ENCODE measurements around the gene PPP1R14B. TPM values are rescaled to one million over a fixed set of nuclear protein-coding genes. Genes with fewer than 3 reads are reported as not detected.
A peak's percentile ranks its signal among the peaks of the same experiment; 100 is the strongest.
"Not testable (repeated sequence)": the region's sequence is repeated elsewhere in the genome, so short reads cannot be mapped to it uniquely, and the experiment has no call there.

PPP1R14B gene
- total RNA-seq, 2 experiments from 2014 or later = 332 to 336 TPM

DNA sequence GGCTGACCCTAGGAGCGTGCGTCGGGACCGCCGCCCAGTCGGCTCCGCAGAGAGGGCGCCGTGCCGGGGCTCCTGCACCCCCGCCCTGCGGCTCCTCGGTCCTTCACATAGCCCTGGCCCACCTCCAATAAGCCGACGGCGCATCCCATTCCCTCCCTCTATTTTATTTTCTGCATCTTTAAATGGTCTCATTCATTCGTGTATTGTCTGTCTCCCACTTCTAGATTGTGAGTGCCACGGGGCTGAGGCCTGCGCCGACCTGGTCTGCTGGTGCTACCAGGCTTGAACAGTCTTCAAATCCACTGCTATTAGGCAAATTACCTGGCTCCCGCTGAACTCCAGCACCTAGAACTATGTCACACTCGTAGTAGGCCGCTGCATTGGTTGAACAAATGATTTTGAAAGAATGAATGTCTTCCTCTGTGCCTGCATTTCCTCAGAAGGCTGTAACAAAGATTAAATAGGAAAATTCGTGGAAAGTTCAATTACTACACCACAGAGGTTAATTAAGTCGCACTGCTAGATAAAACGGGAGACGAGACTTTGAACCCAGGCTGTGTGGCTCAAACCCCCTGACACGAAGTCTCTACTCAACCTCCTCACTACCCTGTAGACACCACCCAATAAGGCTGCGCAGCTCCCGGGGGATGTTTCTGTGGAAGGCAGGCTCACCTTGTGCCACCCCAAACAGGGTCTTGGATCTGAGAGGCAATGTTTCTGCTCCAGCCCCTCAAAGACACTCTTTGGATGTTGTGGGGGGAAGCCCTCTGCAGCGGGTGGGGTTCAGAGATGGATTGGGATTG is 1.2 kb upstream of the PPP1R14B start:
- no peak overlapping the region for H3K27ac Mint-ChIP-seq
- peak overlapping the region; percentile 48 for H3K4me3 Mint-ChIP-seq
- DNase-seq = no peak
- no peaks in the 10 kb centered on the region for H3K9me3 Mint-ChIP-seq
- peaks cover 15% of the 10 kb centered on the region for H3K36me3 Mint-ChIP-seq
- H3K4me1 Mint-ChIP-seq = peaks cover 30% of the 10 kb centered on the region
- no peaks in the 10 kb centered on the region for H3K27me3 Mint-ChIP-seq

DNA sequence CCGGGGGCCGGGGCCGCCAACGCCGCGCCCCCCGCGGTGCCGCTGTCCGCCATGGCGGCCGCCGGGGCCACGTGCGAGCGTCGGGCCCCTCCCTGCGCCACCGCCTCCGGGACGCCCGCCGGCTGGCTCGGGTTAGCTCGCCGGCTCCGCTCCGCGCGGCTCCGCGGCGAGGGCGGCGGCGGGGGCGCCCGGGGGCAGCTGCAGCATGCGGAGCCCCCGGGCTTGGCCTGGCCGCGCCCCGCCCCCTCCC is 197 bp downstream of the PPP1R14B start:
- Mint-ChIP-seq H3K36me3 (peaks cover 21% of the 10 kb centered on the region), H3K4me3 (peak overlapping the region; percentile 84), H3K4me1 (peaks cover 24% of the 10 kb centered on the region)
- not testable (repeated sequence) for H3K27me3 Mint-ChIP-seq, H3K9me3 Mint-ChIP-seq, H3K27ac Mint-ChIP-seq, DNase-seq

DNA sequence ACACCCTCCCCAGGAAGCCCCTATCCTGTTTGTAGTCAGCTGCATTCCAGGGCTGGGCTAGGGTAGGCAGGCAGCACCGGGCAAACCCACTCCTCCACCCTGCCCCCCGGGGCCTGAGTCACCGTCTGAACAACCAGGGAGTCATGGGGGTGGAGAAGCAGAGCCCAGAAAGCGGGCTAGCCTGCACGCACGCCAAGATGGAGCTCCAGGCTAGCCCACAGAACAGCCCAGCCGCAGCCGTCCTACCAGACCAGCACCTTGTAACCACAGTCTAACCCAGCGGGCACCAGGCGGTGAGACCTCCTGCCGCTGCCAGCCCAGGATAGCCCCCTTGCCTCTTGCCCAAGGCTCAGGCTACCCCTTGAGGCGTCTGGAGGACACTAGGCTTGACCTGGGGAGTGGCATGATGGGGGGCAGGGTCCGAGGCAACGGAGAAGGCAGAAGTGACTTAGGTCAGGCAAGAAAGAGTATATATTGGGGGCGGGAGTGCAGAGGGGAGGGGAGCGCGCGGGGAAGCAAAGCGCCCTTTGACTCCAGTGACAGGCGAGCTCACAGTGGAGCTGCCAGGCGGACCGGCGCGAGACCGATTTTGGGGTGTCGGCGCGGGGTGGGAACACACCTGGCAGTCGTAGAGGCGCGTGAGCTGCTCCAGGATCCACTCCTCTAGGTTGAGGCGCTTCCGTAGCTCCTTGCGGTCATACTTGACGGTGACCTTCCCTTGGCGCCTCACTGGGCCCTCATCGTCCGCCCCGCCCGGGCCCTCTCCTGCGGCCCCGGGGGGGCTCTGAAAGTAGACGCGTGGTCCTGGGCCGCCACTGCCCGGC is 734 bp downstream of the PPP1R14B start:
- Mint-ChIP-seq H3K27ac (peak overlapping the region; percentile 90), H3K4me1 (peaks cover 24% of the 10 kb centered on the region), H3K36me3 (peaks cover 23% of the 10 kb centered on the region), H3K4me3 (peak overlapping the region; percentile 91), H3K27me3 (no peaks in the 10 kb centered on the region), H3K9me3 (no peaks in the 10 kb centered on the region)
- peak; percentile 79 for DNase-seq

DNA sequence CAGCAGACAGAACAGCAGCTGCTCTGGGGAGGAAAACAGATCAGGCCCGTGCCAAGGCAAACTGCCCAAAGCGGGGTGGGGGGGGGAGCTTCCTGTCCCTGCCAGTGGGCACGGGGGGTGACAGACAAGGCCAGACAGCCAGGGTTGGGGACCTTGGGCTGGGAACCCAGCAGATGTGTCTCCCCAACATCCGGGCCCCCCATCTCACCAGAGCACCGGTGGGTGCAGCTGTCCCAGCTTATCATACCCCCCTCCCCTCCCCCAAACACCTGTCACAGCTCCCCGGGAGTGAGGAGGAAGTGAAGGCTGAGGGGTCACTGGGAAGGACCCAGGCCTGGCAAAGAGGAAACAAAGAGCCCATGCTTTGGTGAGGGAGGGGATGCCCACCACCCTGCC is 1.3 kb downstream of the PPP1R14B start:
- Mint-ChIP-seq H3K27me3 (no peaks in the 10 kb centered on the region), H3K9me3 (no peaks in the 10 kb centered on the region), H3K27ac (peak overlapping the region; percentile 90), H3K4me1 (peaks cover 23% of the 10 kb centered on the region), H3K36me3 (peaks cover 26% of the 10 kb centered on the region), H3K4me3 (peak overlapping the region; percentile 91)
- no peak for DNase-seq

DNA sequence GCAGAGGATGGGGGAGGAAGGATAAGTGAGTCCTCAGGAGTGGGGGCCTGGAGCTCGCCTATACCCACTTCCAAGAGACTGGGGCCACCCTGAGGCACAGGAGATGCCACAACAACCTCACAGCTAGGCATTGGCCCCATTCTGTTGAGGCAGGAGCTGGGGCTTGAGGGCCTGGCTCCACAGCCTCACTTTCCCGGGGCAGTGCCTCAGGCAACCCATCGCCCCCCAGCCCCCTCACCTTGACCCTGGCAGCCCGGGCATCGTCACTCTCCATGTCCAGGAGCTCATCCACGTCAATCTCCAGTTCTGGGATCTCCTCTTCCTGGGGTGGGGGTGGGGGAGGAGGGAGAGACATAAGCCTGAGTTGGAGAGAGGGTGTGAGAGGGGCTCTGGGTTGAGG is 1.8 kb downstream of the PPP1R14B start:
- peak overlapping the region; percentile 91 for H3K4me3 Mint-ChIP-seq
- DNase-seq = no peak
- H3K27me3 Mint-ChIP-seq = no peaks in the 10 kb centered on the region
- H3K9me3 Mint-ChIP-seq = no peaks in the 10 kb centered on the region
- peaks cover 27% of the 10 kb centered on the region for H3K4me1 Mint-ChIP-seq
- peak overlapping the region; percentile 90 for H3K27ac Mint-ChIP-seq
- H3K36me3 Mint-ChIP-seq = peaks cover 29% of the 10 kb centered on the region

DNA sequence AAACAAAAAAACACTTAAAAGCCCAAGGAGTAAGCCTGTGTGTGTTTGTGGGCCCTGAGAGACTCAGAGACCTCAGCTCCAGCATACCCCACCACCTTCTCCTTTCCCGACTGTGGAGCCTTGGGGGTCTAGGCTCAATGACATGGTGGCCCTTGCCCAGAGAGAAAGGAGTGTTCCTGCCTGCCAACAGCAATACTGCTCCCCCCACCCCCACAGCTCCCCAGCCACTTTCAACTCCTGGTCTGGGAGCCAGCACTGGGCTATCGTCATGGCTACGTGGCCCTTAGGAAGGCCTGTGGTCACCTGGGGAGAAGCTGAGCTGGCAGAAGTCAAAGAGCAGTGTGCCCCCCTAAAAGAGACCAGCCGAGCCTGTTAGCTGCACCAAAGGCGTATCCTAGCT is 2.6 kb downstream of the PPP1R14B start:
- Mint-ChIP-seq H3K9me3 (no peaks in the 10 kb centered on the region), H3K4me1 (peaks cover 33% of the 10 kb centered on the region), H3K27ac (no peak overlapping the region), H3K36me3 (peaks cover 32% of the 10 kb centered on the region), H3K27me3 (no peaks in the 10 kb centered on the region), H3K4me3 (peak overlapping the region; percentile 48)
- DNase-seq = no peak

DNA sequence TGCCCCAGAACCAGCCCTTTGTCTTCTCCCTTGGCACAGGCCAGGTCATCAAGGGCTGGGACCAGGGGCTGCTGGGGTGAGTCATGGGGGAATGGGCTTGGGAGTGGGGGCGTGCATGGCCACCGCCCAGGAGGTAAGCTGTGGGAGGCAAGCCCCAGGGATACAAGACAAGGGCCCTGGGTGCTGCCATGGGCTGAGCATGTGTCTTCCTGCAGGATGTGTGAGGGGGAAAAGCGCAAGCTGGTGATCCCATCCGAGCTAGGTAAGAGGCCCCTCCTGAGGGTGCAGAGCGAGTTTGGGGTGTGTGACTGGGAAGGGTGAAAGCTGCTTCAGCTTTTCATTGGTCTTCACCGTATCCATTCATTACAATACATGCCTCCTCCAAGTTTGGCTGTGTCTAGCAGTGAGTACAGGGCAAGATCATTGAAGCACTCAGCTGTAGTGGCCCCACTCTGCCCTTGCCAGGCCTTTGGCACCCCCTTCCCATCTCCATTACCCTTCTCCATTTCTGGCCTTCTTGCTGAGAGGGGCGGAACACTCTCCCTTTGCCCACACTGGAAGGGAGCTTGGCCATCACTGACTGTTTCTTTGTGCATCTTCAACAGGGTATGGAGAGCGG is 3.4 kb downstream of the PPP1R14B start:
- H3K4me1 Mint-ChIP-seq = peaks cover 37% of the 10 kb centered on the region
- DNase-seq = no peak
- peak overlapping the region; percentile 66 for H3K27ac Mint-ChIP-seq
- H3K27me3 Mint-ChIP-seq = no peaks in the 10 kb centered on the region
- H3K36me3 Mint-ChIP-seq = peaks cover 32% of the 10 kb centered on the region
- H3K4me3 Mint-ChIP-seq = peak overlapping the region; percentile 95
- H3K9me3 Mint-ChIP-seq = no peaks in the 10 kb centered on the region

DNA sequence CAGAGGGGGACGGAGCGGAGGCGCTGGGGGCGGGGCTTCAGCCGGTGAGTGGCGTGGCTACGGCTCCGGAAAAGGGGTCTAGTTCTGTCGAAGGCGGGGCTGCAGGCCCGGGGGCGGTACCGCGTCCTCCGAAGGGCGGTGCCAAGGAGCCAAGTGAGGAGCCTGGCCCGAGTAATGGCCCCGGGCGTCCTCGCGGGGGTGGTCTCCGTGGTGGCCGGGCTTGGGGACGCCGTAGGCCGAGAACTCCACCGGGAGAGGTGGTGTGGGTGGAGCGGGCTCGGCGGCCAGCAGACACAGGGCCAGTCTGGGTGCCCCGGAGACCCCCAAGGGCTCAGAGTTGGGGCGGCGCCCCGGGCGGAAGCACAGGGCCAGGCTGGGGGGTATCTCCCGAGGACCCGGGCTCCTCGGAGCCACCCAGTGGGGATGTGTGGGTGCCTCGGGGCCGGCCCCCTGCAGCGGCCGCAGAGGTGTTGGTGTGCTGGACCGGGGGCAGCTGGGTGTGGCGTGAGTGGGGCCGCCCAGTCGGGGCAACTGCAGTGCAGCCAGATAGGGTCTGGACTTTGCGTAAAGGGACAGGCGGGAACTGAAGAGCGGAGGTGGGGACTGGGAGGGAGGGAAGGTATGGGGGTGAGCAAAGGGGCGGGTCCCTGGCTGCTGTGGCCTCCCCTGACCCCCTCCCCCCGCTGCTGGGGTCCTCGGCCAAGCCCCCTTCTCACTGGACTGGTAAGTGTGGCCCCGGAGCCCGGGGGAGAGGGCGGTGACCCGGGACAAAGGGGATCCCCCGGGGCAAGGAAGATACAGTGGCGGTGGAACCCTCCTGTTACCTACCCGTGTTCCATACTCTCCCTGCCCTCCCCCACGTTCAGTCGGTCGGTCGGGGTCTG is 5.0 kb downstream of the PPP1R14B start:
- H3K9me3 Mint-ChIP-seq = no peaks in the 10 kb centered on the region
- H3K27ac Mint-ChIP-seq = peak overlapping the region; percentile 97
- H3K4me3 Mint-ChIP-seq = peak overlapping the region; percentile 95
- DNase-seq = peak; percentile 100
- H3K27me3 Mint-ChIP-seq = no peaks in the 10 kb centered on the region
- H3K4me1 Mint-ChIP-seq = peaks cover 30% of the 10 kb centered on the region
- peaks cover 32% of the 10 kb centered on the region for H3K36me3 Mint-ChIP-seq

DNA sequence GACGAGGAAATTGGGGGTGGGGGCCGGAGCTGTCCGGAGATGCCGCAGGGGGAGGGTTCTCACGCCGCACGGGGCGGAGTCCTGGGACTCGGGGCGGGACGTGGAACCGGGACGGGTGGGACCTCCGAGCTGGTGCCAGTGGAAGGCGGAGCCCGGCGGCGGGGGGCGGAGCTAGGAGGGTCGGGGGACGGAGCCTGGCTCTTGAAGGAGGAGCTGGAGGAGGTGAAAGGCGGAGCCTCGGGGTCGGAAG is 5.6 kb downstream of the PPP1R14B start:
- DNase-seq = no peak
- H3K27ac Mint-ChIP-seq = peak overlapping the region; percentile 97
- peak overlapping the region; percentile 95 for H3K4me3 Mint-ChIP-seq
- H3K27me3 Mint-ChIP-seq = no peaks in the 10 kb centered on the region
- H3K9me3 Mint-ChIP-seq = no peaks in the 10 kb centered on the region
- H3K36me3 Mint-ChIP-seq = peaks cover 32% of the 10 kb centered on the region
- H3K4me1 Mint-ChIP-seq = peaks cover 30% of the 10 kb centered on the region

DNA sequence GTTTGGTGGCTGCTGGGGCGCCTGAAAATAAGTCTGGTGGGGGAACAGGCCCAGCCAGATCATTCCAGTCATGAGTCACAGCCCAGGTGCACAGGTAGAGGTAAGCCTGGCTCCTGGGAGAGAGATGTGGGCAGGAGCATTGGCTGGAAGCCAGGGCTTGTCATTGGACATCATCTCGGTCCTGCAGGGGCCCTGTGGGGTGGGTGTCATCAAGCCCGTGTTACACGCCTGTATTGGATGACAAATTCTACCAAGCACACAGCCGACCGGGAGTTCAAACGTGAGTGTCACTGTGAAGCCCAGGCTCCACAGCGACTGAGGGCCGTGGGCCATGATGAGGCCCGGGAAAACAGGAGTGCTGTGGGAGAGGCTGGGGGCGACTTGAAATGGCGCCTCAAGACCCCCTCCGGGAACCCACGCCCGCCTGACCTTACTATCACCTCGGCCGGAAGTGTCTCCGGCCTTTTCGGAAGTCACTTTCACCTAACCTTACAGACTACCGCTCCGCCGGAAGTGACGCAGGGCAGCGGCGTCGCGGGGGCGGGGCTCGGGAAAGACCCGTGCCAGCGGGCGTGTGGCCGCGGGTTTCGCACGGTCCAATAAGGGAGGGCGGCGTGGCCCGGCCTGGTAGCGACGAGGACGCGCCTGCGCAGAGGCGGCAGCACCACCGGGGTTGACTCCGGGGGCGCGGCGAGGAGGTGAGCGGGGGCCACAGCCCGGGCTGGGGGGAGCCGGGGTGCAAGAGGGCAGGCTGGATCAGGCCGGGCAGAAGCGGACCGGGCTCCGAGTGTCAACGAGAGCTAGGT is 6.1 kb downstream of the PPP1R14B start, which contains the start of gene FKBP2:
TSS of gene FKBP2 (plus strand) at position 661 of the 806 bp plus-strand sequence. CDS start 1,293 bp downstream, outside the sequence.
- Mint-ChIP-seq H3K27ac (peak within 1 kb of the TSS; percentile 97), H3K36me3 (peaks cover 27% of the 10 kb centered on the region), H3K4me1 (peaks cover 30% of the 10 kb centered on the region), H3K9me3 (no peaks in the 10 kb centered on the region), H3K4me3 (peak within 1 kb of the TSS; percentile 95), H3K27me3 (no peaks in the 10 kb centered on the region)
- peak; percentile 100 for DNase-seq

DNA sequence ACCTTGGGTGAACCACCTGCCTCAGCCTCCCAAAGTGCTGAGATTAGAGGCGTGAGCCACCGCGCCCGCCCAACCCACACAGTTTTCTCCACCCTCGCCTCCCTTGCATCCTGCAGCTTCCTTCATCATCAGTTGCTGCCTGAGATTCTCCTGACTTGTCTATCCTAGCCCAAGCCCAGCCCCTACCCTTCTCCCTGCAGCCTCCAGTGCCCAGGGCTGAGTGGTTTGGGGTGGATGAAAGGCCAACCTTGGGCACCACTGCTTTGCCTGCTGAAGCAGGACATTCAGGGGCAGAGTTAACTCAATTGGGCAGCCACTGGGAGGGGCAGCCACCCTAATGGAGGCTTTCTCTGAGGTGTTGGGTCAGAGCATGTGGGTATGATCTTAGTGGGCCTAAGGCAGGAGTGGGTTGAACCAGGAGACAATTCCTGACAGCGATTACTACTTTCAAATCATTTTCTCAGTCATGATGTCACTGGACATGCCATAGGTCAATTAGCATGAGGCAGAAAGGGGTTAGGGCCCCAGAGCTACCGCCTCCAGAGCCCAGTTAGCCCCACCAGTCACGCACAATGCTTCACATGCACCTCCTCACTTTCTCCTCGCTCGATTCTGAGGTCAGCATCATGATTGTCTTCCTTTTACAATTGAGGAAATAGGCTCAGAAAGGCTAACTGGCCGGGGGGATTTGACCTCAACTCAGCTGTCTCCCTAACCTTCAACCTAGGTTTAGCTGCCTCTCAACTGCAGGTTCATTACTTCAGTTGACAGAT is 6.9 kb downstream of the PPP1R14B start:
- H3K27ac Mint-ChIP-seq = peak overlapping the region; percentile 97
- H3K27me3 Mint-ChIP-seq = no peaks in the 10 kb centered on the region
- DNase-seq = no peak
- H3K36me3 Mint-ChIP-seq = peaks cover 25% of the 10 kb centered on the region
- H3K4me1 Mint-ChIP-seq = peaks cover 35% of the 10 kb centered on the region
- peak overlapping the region; percentile 95 for H3K4me3 Mint-ChIP-seq
- H3K9me3 Mint-ChIP-seq = no peaks in the 10 kb centered on the region

DNA sequence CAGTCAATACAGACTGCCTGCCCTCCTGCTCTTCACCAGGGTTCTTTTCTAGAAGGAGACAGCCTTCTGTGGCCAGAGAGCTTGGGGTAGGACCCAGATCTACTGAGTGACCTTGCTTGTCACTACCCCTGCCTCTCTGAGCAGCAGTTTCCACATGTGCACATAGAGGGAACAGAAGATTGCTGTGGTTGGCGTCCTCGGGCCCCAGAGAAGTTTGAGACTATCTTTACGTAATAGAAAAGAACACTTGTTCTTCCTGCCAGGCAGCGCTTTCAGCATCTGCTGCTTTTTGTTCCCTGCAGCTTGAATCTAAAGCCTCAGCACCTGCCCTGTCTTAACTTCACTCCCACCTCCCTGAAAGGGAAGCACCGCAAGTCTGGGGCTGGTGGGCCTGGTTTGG is 7.7 kb downstream of the PPP1R14B start:
- H3K27ac Mint-ChIP-seq = peak overlapping the region; percentile 50
- no peaks in the 10 kb centered on the region for H3K9me3 Mint-ChIP-seq
- no peak overlapping the region for H3K4me3 Mint-ChIP-seq
- peaks cover 25% of the 10 kb centered on the region for H3K36me3 Mint-ChIP-seq
- no peak for DNase-seq
- no peaks in the 10 kb centered on the region for H3K27me3 Mint-ChIP-seq
- H3K4me1 Mint-ChIP-seq = peaks cover 32% of the 10 kb centered on the region

DNA sequence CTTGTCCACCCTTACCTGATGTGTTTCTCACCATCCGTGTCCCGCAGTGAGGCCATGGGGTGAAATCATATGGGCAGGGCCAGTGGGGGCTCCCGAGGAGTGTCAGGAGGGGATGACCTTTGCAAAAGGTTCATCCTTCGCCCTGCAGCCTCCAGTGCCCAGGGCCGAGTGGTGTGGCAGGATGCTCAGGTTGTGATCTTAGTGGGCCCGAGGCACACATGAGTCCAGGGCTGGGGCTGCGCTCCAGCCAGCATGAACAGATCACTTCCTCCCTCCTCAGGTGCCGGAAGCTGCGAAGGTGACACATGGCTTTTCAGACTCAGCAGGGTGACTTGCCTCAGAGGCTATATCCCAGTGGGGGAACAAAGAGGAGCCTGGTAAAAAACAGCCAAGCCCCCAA is 8.7 kb downstream of the PPP1R14B start:
- H3K4me1 Mint-ChIP-seq = peaks cover 26% of the 10 kb centered on the region
- peaks cover 18% of the 10 kb centered on the region for H3K36me3 Mint-ChIP-seq
- no peak for DNase-seq
- peak overlapping the region; percentile 35 for H3K27ac Mint-ChIP-seq
- no peaks in the 10 kb centered on the region for H3K9me3 Mint-ChIP-seq
- no peak overlapping the region for H3K4me3 Mint-ChIP-seq
- H3K27me3 Mint-ChIP-seq = no peaks in the 10 kb centered on the region

All from activated naive CD8-positive, alpha-beta T cell treated with anti-CD3 and anti-CD28 coated beads for 36 hours (primary cell).